Adrenal gland (tissue), 12 donors: Measurements from ENCODE around the gene P2RY1. TPM values are rescaled to one million over a fixed set of nuclear protein-coding genes. Genes with fewer than 3 reads are reported as not detected.

ENCODE experiments used
- DNase-seq, 7 donors: peaks; one replicate each; pipeline ENCODE4 v3.0.0-alpha.2; 2019 to 2020
- H3K27ac ChIP-seq, 5 donors: fragments of 200-600 bp; sonication (generic) in 4 of 5; 1 replicate in 3 of 5; 2 replicates in 2 of 5; pipeline versions ENCODE4 v1.5.1 to v1.8.0; 2016 to 2020; ENCODE audit warnings: mild to moderate bottlenecking in 1 of 5
- H3K27me3 ChIP-seq: fragments of 200-600 bp; 2 replicates; pipeline ENCODE4 v1.8.0; 2021
- H3K36me3 ChIP-seq, 2 donors: fragments of 200-600 bp; replicated peaks in 1 of 2; 1 replicate in 1 of 2; 2 replicates in 1 of 2; pipeline versions ENCODE4 v1.5.1 to v1.8.0; 2018 to 2022
- H3K4me1 ChIP-seq, 2 donors: fragments of 200-600 bp; replicated peaks in 1 of 2; 1 replicate in 1 of 2; 2 replicates in 1 of 2; pipeline versions ENCODE4 v1.5.1 to v1.8.0; 2018 to 2021
- H3K4me3 ChIP-seq, 4 donors: fragments of 200-600 bp; sonication (generic) in 3 of 4; one replicate each; pipeline ENCODE4 v1.5.1; 2016 to 2018
- H3K9me3 ChIP-seq, 3 donors: fragments of 200-600 bp; sonication (generic) in 1 of 3; replicated peaks in 1 of 3; 1 replicate in 2 of 3; 2 replicates in 1 of 3; pipeline versions ENCODE4 v1.5.1 to v1.8.0; 2016 to 2021
- POLR2A ChIP-seq, 2 donors: fragments of 450-650 bp; IDR thresholded peaks; one replicate each; pipeline ENCODE4 v1.6.1; 2017; ENCODE audit warnings: antibody characterized with exemption in 2 of 2, mild to moderate bottlenecking in 2 of 2, moderate library complexity in 1 of 2
- WGBS, 4 donors: extraction: QIAGEN DNeasy Blood & Tissue Kit in 2 of 4; methylation state at CpG; one replicate each; pipeline versions ENCODE4 v1.1.5 to v1.1.7; 2013 to 2017; 5-methylcytosine and 5-hydroxymethylcytosine counted together
- intact Hi-C, 2 donors: fragments of 100-400 bp; cut with DNase I; formaldehyde crosslinking; loops; one replicate each; pipeline versions ENCODE4 v1.14.1 to v1.15.0; 2022 to 2023
- polyA plus RNA-seq, 3 donors: library from polyadenylated mRNA; stranded (reverse); fragments of 200-250 nt in 2 of 3; fragments of 350-450 nt in 1 of 3; fragmentation: Illumina TruSeq in 1 of 3; extraction: RNeasy Lipid Tissue Mini Kit (QIAGEN cat#74804) in 1 of 3; gene quantifications; one replicate each; pipeline ENCODE4 v1.2.3, GENCODE V29; 2013 to 2014
- total RNA-seq, 9 donors: library from RNA; depleted of rRNA in 4 of 9; stranded (reverse); fragments of >200 nt in 4 of 9; fragments of 120-200 nt in 1 of 9; fragmentation: NEBNext Ultra II Directional in 1 of 9; extraction: Animal tissue kit (Norgen Biotek cat#: 25700) in 1 of 9; gene quantifications; one replicate each; pipeline versions ENCODE4 v1.1.0 to v1.2.4, GENCODE V29; 2013 to 2023
- TF ChIP-seq, protein P1 (sequence below), 6 experiments: fragments of 450-650 bp in 4 of 6; fragments of 200-600 bp in 2 of 6; sonication (generic) in 1 of 6; IDR thresholded peaks; 1 replicate in 5 of 6; 2 replicates in 1 of 6; pipeline versions ENCODE4 v1.5.1 to v1.8.0; 2016 to 2021; ENCODE audit warnings: antibody characterized with exemption in 6 of 6, mild to moderate bottlenecking in 2 of 6, moderate library complexity in 1 of 6
- donor health status: healthy with polysubstance abuse.
- donor health status: Bipolar disorder and iron deficiency.
- donor health status: DM: yes; HTN: yes; CAD: no.
- donor health status: DM: no; HTN: no; CAD: no.
- donor health status: DM: no; HTN: no; CAD: no.
- donor health status: DM: yes; HTN: yes; CAD: no.

P2RY1 gene
- total and polyA plus RNA-seq, 12 donors, result 0.57 to 7.6 (median 3.5) TPM

DNA sequence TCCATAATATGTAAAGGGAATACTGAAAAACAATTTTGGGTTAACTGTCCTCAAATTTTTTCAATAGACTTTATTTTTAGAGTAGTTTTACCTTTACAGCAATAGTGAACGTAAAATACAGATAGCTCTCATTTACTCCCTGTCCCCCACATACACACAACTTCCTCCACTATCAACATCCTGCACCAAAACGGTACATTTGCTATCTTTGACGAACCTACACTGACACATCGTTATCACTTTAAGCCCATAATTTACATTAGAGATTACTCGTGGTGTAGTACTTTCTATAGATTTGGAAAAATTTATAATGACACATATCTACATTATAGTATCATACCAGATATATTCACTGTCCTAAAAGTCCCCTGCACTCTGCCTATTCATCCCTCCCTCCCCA, 16.9 kb upstream of the P2RY1 start:
- intact Hi-C loops, result no loop called here
- H3K27ac ChIP-seq, result no peak overlapping the region
- WGBS, 4 donors, result 60 to 67% (median 63%) methylated on average over 5 of the region's 5 CpGs
- no peaks in the 10 kb centered on the region for H3K9me3 ChIP-seq
- H3K4me3 ChIP-seq, result no peak overlapping the region
- H3K27me3 ChIP-seq, result no peaks in the 10 kb centered on the region
- DNase-seq, result no peak
- H3K4me1 ChIP-seq, result no peaks in the 10 kb centered on the region
- TF ChIP-seq, protein P1, sequence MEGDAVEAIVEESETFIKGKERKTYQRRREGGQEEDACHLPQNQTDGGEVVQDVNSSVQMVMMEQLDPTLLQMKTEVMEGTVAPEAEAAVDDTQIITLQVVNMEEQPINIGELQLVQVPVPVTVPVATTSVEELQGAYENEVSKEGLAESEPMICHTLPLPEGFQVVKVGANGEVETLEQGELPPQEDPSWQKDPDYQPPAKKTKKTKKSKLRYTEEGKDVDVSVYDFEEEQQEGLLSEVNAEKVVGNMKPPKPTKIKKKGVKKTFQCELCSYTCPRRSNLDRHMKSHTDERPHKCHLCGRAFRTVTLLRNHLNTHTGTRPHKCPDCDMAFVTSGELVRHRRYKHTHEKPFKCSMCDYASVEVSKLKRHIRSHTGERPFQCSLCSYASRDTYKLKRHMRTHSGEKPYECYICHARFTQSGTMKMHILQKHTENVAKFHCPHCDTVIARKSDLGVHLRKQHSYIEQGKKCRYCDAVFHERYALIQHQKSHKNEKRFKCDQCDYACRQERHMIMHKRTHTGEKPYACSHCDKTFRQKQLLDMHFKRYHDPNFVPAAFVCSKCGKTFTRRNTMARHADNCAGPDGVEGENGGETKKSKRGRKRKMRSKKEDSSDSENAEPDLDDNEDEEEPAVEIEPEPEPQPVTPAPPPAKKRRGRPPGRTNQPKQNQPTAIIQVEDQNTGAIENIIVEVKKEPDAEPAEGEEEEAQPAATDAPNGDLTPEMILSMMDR (IDR thresholded peaks at IDR 0.05), result no peak
- TF ChIP-seq POLR2A (IDR thresholded peaks at IDR 0.05), result no peak
- no peaks in the 10 kb centered on the region for H3K36me3 ChIP-seq

DNA sequence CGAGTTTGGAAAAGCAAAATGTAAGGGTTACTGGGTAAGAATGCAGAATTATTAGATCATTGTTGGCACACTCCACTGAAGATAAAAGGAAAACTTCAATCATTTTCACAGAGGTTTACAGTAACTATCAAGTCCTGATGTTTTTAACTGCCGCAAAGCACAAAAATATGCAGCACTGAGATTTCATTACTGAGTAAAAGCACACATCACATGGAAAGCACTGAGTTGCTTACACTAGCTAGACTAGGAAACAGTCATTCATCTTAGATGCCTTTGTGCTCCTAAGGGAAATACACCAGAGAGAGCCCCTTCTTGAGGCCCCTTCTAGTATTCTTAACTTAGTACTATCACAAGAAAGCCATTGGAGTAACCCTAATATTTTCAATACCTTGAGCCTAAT, 11.8 kb upstream of the P2RY1 start:
- no peaks in the 10 kb centered on the region for H3K9me3 ChIP-seq
- TF ChIP-seq, protein P1 (IDR thresholded peaks at IDR 0.05), result no peak
- DNase-seq, result no peak
- no peak overlapping the region for H3K4me3 ChIP-seq
- H3K27ac ChIP-seq, result no peak overlapping the region
- H3K36me3 ChIP-seq, result no peaks in the 10 kb centered on the region
- 63 to 71% (median 65%) methylated on average over 2 of the region's 2 CpGs for WGBS, 4 donors
- H3K27me3 ChIP-seq, result no peaks in the 10 kb centered on the region
- no peaks in the 10 kb centered on the region for H3K4me1 ChIP-seq
- intact Hi-C loops, result no loop called here

DNA sequence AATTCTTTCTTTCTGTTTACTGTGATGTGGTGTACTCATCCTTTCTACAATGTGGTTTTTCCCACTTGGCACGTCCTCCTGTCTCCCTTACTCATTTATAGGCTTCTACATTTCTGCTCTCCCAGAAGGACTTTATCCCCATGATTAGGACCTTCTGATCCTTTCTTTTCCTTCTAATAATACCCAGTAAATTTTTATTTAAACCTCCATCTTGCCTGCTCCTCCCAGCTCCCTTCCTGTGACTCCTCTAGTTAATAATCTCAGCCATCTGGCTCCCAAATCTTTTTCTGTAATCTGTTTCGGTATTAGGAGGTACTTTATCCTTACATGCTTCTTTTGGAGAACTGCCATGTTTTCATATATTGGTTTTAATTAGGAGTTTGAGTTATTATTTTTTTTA, 11.2 kb upstream of the P2RY1 start:
- Histone ChIP-seq H3K27me3 (no peaks in the 10 kb centered on the region), H3K9me3 (no peaks in the 10 kb centered on the region), H3K36me3 (no peaks in the 10 kb centered on the region), H3K27ac (no peak overlapping the region), H3K4me1 (no peaks in the 10 kb centered on the region), H3K4me3 (no peak overlapping the region)
- TF ChIP-seq POLR2A (IDR thresholded peaks at IDR 0.05), result no peak
- TF ChIP-seq, protein P1 (IDR thresholded peaks at IDR 0.05), result no peak
- no peak for DNase-seq
- intact Hi-C loops, result no loop called here
- 73 to 81% (median 75%) methylated on average over 2 of the region's 2 CpGs for WGBS, 4 donors

DNA sequence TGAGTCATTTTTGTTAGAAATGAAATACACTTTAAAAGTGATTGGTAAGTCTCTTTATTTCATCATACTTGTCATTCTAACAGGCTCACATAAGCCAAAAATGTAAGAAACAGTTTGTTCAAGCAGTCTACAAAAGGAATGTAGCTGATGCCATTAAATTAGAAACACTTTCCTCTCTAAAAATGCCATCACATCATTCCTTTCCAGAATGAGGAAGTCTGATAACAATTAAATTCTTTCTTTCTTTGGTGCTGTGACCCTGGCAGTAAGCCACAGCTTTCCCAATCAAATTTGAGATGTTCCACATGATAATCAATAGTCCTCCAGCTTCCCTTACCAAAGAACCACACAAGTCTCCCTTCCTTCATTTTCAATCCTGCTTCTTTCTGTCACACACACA, 9.4 kb upstream of the P2RY1 start:
- no peak for DNase-seq
- TF ChIP-seq, protein P1 (IDR thresholded peaks at IDR 0.05), result no peak
- no peak for TF ChIP-seq POLR2A (IDR thresholded peaks at IDR 0.05)
- Histone ChIP-seq H3K27me3 (no peaks in the 10 kb centered on the region), H3K9me3 (no peaks in the 10 kb centered on the region), H3K27ac (no peak overlapping the region), H3K36me3 (no peaks in the 10 kb centered on the region), H3K4me1 (no peaks in the 10 kb centered on the region), H3K4me3 (no peak overlapping the region)
- intact Hi-C loops, result no loop called here
